Measurements from ENCODE around the gene AGR2. TPM values are rescaled to one million over a fixed set of nuclear protein-coding genes. Genes with fewer than 3 reads are reported as not detected.
"Not testable (repeated sequence)": the region's sequence is repeated elsewhere in the genome, so short reads cannot be mapped to it uniquely, and the experiment has no call there.

AGR2 gene
- total RNA-seq: not detected
- long read RNA-seq, donor 1: 0 reads
- long read RNA-seq, donor 2: 0 reads

GRCh38 chr7:16804674-16805439, at the start of gene AGR2:
TSS of gene AGR2 (minus strand) at chr7:16804999. CDS start at chr7:16801796, 3,203 bp downstream.
- DNase-seq (ENCODE audit: low spot score): no peak
- intact Hi-C loops (cut with DNase I): no loop called here

DNA sequence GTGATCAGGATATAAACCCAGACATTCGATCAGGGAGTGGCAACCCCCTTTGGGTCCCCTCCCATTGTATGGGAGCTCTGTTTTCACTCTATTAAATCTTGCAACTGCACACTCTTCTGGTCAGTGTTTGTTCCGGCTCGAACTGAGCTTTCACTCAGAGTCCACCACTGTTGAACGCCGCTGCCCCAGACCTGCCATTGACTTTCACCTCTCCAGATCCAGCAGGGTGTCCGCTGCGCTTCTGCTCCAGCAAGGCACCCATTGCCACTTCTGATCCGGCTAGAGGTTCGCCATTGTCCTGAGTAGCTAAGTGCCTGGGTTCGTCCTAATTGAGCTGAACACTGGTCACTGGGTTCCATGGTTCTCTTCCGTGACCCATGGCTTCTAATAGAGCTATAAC, 48.4 kb upstream of the AGR2 start:
- intact Hi-C loops (cut with DNase I); DNase-seq (ENCODE audit: low spot score): not testable (repeated sequence)

GRCh38 chr7:16851829-16852228, 47.0 kb upstream of the AGR2 start:
- intact Hi-C loops (cut with DNase I): no loop called here
- no peak for DNase-seq (ENCODE audit: low spot score)

DNA sequence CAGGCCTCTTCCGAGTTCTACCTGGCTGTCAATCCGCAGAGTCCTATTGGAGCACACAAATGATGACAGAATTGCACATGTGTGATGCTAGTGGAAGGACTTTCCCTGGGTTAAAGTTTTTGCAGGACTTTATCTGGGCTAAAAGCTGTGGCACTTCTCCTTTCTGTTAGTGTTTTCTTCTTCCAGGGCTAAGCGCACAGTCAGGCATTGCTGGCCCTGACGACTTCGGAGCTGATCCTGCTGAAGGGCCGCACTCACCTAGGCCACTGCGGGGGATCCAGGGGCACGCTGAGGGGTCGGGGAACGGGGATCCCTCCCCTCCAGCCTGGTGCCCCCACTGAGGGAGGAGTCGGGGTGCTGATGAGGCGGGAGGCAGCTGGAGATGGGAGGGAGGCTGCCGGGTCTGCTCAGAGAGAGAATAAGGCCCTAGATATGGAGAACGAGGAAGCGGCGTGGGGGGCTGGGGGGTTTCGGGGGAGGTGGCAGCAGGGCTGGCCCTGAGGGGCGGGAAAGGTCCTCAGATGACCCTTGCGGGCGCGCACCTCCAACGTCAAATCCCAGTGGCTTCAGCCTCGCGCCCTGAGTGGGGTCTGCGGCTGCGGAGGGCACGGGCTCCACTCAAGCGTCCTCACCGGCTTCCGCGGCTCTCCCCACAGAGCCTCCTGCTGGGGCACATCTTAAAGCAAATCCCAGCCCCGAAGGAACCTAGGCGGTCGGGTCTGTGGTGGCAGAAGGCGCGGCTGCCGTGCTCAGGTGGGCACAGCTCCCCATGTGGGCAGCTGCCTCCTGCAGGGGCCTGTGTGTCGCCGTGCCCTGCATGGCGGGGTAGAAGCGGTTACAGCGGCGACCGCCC, 46.0 kb upstream of the AGR2 start:
- DNase-seq (ENCODE audit: low spot score): peak; percentile 77
- intact Hi-C loops (cut with DNase I): no loop called here

DNA sequence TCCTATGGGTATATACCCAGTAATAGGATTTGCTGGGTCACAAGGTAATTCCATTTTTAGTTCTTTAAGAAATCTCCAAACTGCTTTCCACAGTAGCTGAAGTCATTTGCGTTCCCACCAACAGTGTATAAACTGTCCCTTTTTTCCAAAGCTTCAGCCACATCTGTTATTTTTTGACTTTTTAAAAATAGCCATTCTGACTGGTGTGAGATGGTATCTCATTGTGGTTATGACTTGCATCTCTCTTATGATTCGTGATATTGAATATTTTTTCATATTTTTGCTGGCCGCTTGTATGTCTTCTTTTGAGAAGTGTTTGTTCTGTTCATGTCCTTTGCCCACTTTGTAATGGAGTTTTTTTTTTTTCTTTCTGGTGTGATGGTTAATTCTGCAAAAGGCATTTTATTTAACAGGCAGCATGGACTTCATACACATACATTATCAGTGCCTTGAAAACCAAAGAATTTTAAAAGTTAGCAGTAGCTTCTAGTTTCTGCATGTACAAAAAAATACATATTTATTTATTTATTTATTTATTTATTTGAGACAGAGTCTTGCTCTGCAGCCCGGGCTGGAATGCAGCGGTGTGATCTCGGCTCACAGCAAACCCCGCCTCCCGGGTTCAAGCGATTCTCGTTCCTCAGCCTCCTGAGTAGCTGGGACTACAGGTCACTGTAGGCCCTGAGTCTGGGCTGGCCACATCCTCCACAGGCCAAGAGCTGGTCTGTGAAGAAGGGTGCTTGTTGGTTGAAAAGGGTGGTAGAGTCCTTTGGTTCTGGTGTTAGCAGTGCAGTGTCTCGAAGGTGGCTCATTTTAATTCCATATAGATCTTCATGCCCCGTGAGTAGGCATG, 44.7 kb upstream of the AGR2 start:
- intact Hi-C loops (cut with DNase I): no loop called here
- no peak for DNase-seq (ENCODE audit: low spot score)

GRCh38 chr7:16847381-16847860, 42.6 kb upstream of the AGR2 start:
- DNase-seq (ENCODE audit: low spot score): no peak
- intact Hi-C loops (cut with DNase I): no loop called here

DNA sequence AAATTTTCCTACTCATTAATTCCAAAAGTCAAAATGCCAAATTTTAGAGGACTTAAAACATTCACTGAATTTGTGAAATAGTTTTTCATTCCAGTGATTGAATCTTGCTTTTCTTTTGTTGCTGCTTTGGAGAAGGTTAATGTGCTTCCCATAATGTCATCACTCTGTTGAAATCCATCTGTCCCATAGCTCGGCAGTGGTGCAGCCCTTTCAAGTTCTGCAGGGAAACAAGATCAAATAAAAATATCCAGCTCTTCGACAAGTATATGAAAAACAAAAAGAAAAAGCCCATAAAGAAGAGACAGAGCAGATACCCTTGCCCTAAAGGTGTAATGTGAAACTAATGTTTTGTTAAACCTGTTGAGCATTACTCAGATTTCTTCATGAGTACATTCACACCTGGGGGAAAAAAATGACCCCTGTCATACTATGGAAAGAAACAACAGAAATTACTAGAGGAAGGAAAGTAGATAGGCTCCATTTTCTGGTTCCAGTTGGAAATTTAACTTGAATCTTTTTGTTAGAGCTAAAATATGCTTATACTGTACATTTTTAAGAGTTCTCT, 41.9 kb upstream of the AGR2 start:
- no peak for DNase-seq (ENCODE audit: low spot score)
- intact Hi-C loops (cut with DNase I): no loop called here

DNA sequence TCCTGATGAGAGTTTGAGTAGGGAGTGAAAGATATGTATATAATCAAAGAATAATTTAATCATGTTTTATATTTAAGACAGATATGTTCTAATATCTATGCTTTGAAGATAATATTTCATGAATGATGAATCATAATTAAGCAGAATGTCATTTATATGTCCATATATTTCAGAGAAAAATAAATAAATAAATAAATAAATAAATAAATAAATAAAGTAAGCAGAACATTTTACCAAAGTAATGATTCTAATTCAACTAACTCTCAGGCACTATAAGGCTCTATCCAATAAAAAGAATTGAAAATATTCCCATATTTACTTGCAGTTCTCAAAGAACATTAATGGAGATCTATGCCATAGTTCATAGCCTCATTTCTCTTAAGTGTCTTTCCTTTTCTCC, 40.9 kb upstream of the AGR2 start:
- DNase-seq (ENCODE audit: low spot score): no peak
- intact Hi-C loops (cut with DNase I): no loop called here

GRCh38 chr7:16841681-16842080, 36.9 kb upstream of the AGR2 start:
- intact Hi-C loops (cut with DNase I): no loop called here
- DNase-seq (ENCODE audit: low spot score): no peak

DNA sequence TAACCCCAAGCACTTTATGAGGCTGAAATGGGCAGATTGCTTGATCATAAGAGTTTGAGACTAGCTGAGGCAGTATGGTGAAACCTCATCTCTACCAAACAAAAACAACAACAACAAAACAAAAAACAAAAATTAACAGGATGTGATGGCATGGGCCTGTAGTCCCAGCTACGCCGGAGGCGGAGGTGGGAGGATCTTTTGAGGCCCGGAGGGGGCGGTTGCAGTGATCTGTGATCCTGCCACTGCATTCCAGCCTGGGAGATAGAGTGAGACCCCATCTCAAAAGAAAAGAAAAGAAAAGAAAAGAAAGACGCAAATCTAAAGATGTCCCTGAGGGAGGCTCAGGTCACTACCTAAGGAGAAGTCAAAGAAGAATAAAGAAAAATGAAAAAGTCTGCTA, 35.3 kb upstream of the AGR2 start:
- DNase-seq (ENCODE audit: low spot score): no peak
- intact Hi-C loops (cut with DNase I): no loop called here

GRCh38 chr7:16839646-16840045, 34.8 kb upstream of the AGR2 start:
- DNase-seq (ENCODE audit: low spot score): no peak
- intact Hi-C loops (cut with DNase I): no loop called here

DNA sequence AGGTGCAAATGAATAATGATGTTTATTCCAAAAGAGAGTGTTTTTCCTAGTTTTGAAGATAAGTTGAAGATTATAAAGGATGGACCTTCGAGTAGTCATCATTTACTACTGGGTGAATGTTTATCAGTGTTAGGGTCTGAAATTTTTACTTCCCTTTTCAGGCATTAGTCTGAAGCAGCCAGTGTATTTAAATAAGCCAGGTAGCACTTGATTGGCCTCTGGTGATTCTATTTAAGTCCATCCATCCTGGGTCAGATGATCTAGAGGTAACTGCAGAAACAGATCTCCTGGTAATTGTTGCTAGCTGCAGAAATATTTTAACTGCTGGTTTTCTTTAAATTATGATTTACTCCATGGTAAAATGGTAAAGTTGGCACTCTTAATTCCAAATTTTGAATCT, 34.1 kb upstream of the AGR2 start:
- DNase-seq (ENCODE audit: low spot score): no peak
- intact Hi-C loops (cut with DNase I): no loop called here

DNA sequence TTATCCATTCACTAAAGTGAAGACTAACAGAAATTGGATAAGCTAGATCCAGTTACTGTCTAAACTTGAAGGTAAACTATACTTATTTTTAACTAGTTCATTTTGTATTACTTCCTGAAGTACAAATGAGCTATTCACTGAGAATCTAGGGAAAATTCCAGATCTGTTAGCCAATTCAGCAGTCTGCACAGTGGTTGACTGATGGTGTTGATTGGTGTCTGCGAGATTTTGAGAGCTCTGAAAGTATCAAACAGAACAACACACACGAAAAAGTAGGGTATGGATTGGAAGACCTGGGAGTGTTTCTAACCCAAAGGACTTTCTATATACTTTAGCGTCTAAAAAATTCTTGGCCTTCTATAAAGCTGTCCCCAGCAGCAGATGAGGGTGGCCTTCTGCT, 33.6 kb upstream of the AGR2 start:
- intact Hi-C loops (cut with DNase I): no loop called here
- no peak for DNase-seq (ENCODE audit: low spot score)

GRCh38 chr7:16836481-16836880, 31.7 kb upstream of the AGR2 start:
- no peak for DNase-seq (ENCODE audit: low spot score)
- intact Hi-C loops (cut with DNase I): no loop called here

- no peak for DNase-seq (ENCODE audit: low spot score)
- intact Hi-C loops (cut with DNase I): no loop called here
Measured at GRCh38 chr7:16833373-16833772, 28.6 kb upstream of the AGR2 start.

DNA sequence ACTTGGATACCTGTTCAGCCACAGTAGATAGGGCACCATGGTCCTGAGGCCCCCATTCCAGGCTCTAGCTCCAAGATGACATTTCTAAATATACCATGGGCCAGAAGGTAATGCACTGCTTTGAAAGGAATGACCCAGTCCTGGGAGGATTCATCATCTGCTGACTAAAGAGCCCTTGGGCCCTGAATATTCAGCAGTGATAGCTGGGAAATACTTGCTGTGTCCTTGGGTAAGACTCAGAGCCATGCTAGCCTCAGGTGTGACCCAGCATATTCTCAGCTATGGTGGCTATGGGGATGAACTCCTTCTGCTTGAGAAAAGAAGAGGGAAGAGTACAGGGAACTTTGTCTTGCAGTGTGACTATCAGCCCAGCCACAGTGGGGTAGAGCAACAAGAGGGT, 21.3 kb upstream of the AGR2 start:
- DNase-seq (ENCODE audit: low spot score): no peak
- intact Hi-C loops (cut with DNase I): no loop called here

DNA sequence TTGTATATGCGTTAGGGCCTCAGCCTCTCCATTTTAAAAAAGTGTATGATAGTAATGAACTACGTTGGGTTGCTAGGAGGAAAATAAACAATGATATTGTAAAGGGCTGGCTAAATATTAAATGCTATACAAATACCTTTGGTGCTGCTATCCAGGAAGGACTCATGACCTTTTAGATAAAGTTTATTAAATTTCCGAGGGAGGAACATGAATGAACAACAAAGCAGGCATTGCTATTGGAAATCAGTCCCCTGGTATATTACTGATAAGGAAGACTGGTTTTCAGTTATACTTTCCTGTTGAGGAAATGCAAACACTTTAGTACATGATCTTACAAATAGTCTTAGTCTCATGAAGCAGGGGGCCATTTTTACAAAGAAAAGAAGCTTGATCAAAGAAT, 17.2 kb upstream of the AGR2 start:
- intact Hi-C loops (cut with DNase I): no loop called here
- DNase-seq (ENCODE audit: low spot score): no peak

DNA sequence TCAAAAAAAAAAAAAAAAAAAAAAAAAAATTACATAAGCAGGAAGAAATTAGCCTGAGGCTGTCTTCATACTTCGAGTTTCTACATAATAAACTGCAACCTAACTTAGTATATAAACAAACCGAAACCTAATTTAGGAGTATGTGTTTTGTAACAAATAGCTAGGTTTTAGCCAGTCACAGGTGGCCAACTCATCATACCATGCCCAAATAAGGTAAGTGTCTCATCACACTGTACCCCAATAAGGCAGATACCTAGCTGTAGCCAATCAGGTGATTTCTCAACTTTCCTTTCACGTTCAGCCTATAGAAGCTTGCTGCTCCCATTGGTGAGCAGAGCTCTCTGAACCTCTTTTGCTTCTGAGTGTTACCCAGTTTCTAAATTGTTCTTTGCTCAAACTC, 13.9 kb upstream of the AGR2 start:
- intact Hi-C loops (cut with DNase I): no loop called here

GRCh38 chr7:16817536-16817935, 12.7 kb upstream of the AGR2 start:
- DNase-seq (ENCODE audit: low spot score): no peak
- intact Hi-C loops (cut with DNase I): no loop called here

More for the DNA sequence above, 13.9 kb upstream of the AGR2 start:
- no peak for DNase-seq (ENCODE audit: low spot score)

All from posterior vena cava (tissue), 2 donors.